GM06990 (cell line): ENCODE data around the gene PRKAG3.

Source experiments
- DNase-seq: peaks from one replicate; pipeline ENCODE4 v3.0.0-alpha.2; 2011; ENCODE audit not compliant: insufficient read length; ENCODE audit errors: extremely low read depth
- H3K27me3 ChIP-seq: replicated peaks from 2 replicates; pipeline ENCODE4 v1.6.0; 2011; ENCODE audit warnings: low read length; ENCODE audit not compliant: control insufficient read depth, insufficient read depth
- H3K36me3 ChIP-seq: 2 replicates; pipeline ENCODE4 v1.5.1; 2011; ENCODE audit warnings: low read length; ENCODE audit not compliant: control insufficient read depth, insufficient read depth
- H3K4me3 ChIP-seq: replicated peaks from 2 replicates; pipeline ENCODE4 v1.5.1; 2011; ENCODE audit warnings: low read depth, mild to moderate bottlenecking, control low read depth, low read length
- TF ChIP-seq, protein P1 (sequence below): IDR thresholded peaks from 2 replicates; pipeline ENCODE4 v1.5.1; 2011; ENCODE audit warnings: low read length, control low read depth, mild to moderate bottlenecking, inconsistent platforms; ENCODE audit not compliant: insufficient read depth, poor library complexity, severe bottlenecking

PRKAG3 gene

DNA sequence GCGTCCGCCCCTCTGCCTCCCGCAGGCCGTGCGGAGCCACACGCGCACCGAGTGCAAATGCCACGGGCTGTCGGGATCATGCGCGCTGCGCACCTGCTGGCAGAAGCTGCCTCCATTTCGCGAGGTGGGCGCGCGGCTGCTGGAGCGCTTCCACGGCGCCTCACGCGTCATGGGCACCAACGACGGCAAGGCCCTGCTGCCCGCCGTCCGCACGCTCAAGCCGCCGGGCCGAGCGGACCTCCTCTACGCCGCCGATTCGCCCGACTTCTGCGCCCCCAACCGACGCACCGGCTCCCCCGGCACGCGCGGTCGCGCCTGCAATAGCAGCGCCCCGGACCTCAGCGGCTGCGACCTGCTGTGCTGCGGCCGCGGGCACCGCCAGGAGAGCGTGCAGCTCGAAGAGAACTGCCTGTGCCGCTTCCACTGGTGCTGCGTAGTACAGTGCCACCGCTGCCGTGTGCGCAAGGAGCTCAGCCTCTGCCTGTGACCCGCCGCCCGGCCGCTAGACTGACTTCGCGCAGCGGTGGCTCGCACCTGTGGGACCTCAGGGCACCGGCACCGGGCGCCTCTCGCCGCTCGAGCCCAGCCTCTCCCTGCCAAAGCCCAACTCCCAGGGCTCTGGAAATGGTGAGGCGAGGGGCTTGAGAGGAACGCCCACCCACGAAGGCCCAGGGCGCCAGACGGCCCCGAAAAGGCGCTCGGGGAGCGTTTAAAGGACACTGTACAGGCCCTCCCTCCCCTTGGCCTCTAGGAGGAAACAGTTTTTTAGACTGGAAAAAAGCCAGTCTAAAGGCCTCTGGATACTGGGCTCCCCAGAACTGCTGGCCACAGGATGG, 42.0 kb upstream of the PRKAG3 start:
- TF ChIP-seq, protein P1, sequence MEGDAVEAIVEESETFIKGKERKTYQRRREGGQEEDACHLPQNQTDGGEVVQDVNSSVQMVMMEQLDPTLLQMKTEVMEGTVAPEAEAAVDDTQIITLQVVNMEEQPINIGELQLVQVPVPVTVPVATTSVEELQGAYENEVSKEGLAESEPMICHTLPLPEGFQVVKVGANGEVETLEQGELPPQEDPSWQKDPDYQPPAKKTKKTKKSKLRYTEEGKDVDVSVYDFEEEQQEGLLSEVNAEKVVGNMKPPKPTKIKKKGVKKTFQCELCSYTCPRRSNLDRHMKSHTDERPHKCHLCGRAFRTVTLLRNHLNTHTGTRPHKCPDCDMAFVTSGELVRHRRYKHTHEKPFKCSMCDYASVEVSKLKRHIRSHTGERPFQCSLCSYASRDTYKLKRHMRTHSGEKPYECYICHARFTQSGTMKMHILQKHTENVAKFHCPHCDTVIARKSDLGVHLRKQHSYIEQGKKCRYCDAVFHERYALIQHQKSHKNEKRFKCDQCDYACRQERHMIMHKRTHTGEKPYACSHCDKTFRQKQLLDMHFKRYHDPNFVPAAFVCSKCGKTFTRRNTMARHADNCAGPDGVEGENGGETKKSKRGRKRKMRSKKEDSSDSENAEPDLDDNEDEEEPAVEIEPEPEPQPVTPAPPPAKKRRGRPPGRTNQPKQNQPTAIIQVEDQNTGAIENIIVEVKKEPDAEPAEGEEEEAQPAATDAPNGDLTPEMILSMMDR, result no peak
- Histone ChIP-seq H3K4me3 (peak overlapping the region; percentile 8), H3K36me3 (no peaks in the 10 kb centered on the region), H3K27me3 (no peaks in the 10 kb centered on the region; the same call in none of the 2 replicates)
- DNase-seq, result no peak

DNA sequence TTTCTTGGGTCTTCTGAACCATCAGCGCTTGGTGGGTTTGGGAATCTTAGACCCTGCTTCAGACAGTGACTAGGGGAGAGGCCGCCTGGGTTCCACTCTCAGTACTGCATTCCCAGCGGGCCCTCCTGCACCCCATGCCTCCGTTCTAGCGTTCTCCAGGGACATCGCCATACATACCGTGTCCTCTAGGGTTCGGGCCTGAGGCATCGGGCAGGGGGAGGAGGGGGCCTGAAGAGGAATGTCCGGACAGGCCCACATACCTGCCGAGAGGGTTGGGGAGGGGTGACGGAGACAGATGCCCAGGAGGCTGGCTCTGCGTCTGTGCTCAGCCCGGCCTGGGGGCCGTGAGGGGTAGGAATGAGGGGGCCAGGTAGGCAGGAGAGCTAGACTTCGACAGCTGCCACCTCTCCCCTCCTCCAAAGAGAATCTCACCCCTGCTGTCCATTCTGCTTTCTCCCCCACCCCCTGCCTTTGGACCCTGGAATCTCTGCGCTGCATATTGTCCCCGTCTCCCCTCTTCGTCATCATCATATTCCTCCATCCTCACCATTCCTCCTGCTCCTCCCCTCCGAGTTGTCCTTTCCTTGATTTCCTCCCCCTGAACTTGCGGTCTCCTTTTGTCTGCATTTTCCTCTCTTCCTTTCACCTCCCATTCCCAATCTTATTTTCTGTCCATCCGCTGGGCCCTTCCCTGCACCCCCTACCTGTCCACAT, 41.2 kb upstream of the PRKAG3 start:
- DNase-seq, result no peak
- H3K4me3 ChIP-seq, result peak overlapping the region; percentile 8
- no peaks in the 10 kb centered on the region for H3K36me3 ChIP-seq
- TF ChIP-seq, protein P1, result no peak
- no peaks in the 10 kb centered on the region; the same call in none of the 2 replicates for H3K27me3 ChIP-seq

DNA sequence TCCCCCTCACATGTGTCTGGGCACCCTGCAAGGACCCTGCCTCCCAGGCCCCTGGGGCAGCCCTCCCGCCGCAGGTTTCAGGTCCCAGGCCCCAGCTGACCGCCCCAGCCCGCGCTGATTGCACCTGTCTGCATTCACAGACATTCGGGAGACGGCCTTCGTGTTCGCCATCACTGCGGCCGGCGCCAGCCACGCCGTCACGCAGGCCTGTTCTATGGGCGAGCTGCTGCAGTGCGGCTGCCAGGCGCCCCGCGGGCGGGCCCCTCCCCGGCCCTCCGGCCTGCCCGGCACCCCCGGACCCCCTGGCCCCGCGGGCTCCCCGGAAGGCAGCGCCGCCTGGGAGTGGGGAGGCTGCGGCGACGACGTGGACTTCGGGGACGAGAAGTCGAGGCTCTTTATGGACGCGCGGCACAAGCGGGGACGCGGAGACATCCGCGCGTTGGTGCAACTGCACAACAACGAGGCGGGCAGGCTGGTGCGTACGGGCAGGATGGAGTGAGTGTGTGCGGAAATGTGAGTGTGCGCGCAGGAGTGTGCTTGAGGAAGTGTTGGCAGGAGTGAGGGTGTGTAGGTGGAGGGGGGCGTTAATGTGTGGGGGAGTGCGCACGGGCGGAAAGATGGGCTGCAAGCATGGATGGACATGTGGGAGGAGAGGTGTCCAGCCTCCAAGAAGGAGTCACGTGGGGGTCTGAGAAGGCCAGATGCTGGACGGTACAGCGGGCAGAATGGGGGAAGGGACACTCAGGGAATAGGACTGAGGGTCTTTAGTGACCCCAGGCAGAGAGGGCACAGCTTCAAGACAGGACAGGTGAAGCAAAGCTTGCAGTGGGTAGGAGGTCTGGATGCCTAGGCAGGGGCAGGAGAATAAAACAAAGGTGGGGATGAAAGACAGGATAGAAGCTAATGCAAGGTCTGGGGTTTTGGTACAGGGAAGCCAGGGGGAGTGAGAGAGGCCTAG, 40.0 kb upstream of the PRKAG3 start:
- peak overlapping the region; percentile 46 for H3K4me3 ChIP-seq
- H3K27me3 ChIP-seq, result no peaks in the 10 kb centered on the region; the same call in none of the 2 replicates

DNA sequence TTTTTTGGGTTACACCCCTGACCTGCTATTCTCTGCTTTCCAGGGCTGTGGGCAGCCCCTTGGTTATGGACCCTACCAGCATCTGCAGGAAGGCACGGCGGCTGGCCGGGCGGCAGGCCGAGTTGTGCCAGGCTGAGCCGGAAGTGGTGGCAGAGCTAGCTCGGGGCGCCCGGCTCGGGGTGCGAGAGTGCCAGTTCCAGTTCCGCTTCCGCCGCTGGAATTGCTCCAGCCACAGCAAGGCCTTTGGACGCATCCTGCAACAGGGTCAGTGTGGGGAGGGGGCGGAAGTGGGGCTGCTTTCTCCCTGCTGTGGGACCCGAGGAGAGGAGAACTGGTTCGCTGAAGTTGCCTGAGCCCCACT, 39.4 kb upstream of the PRKAG3 start:
- TF ChIP-seq, protein P1, result no peak
- Histone ChIP-seq H3K27me3 (no peaks in the 10 kb centered on the region; the same call in none of the 2 replicates), H3K4me3 (peak overlapping the region; percentile 10), H3K36me3 (no peaks in the 10 kb centered on the region)
- no peak for DNase-seq

More for the DNA sequence above, 40.0 kb upstream of the PRKAG3 start:
- H3K36me3 ChIP-seq, result no peaks in the 10 kb centered on the region
- no peak for DNase-seq
- TF ChIP-seq, protein P1, result peak; percentile 1

DNA sequence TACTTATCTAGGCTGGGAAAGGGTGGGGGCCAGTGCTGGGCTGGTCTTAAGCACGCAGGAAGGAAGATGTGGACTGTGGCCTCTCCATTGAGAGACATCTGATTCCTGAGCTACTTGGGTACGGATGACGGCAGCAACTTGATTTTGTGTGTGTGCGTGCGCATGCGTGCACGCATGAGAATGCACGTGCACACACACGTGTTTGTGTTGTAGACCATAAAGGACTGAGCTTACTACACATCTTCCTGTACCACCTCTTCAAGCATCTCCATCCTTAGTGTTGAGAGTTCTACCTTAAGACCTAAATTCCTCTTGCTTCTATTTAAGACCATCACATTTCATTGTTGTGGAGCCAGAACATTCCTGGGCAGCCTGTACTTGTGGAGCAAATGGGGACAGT, 37.5 kb upstream of the PRKAG3 start:
- Histone ChIP-seq H3K27me3 (no peaks in the 10 kb centered on the region; the same call in none of the 2 replicates), H3K36me3 (no peaks in the 10 kb centered on the region), H3K4me3 (no peak overlapping the region)
- TF ChIP-seq, protein P1, result no peak
- DNase-seq, result no peak
